HCT116 (cell line): Measurements from ENCODE around the gene RPH3AL. TPM values are rescaled to one million over a fixed set of nuclear protein-coding genes. Genes with fewer than 3 reads are reported as not detected.

Source experiments
- ATAC-seq: fragments of 200-7000 bp; cut with Tn5 transposase; 2 replicates; pipeline ENCODE4 v1.9.1; 2020; ENCODE audit warnings: mild to moderate bottlenecking, moderate library complexity
- BruUV-seq: library from RNA; stranded (reverse); fragments of 400-500 nt; replicated peaks from 2 replicates; lab custom pipeline; 2021; lab: Mats Ljungman, UMichigan
- CTCF ChIA-PET: fragments of 300-600 bp; sonication (Branson Sonifier 250); formaldehyde crosslinking; loops from one replicate; lab custom pipeline; 2021; ENCODE audit warnings: antibody characterized with exemption; lab: Charles Lee
- POLR2A ChIA-PET: fragments of 300-600, 350-600 bp; sonication (Branson Sonifier 250); formaldehyde crosslinking; loops from one replicate; lab custom pipeline; 2021; ENCODE audit warnings: antibody characterized with exemption; lab: Charles Lee
- RAD21 ChIA-PET, 2 experiments: fragments of 300-600 bp; sonication (Branson Sonifier 250); formaldehyde crosslinking; loops; one replicate each; lab custom pipeline; 2023; ENCODE audit warnings: low total read pairs in 2 of 2; ENCODE audit not compliant: uncharacterized antibody in 2 of 2, unreplicated experiment in 2 of 2, low non-redundant PET in 1 of 2; lab: Charles Lee
- DNase-seq: peaks from one replicate; pipeline ENCODE4 v3.0.0-alpha.2; 2010; ENCODE audit warnings: low read depth, low spot score
- H2AFZ ChIP-seq: fragments of 200-600 bp; shearing (Covaris generic), sonication (generic); 2 replicates; pipeline ENCODE4 v1.6.1; 2017; ENCODE audit warnings: low read depth, mixed run types, mixed read lengths, antibody characterized with exemption, low read length; ENCODE audit not compliant: poor library complexity, severe bottlenecking
- H3K27ac ChIP-seq: 2 replicates; pipeline ENCODE4 v1.5.1; 2012; ENCODE audit warnings: low read depth, low read length
- H3K27me3 ChIP-seq: fragments of 200-600 bp; sonication (generic); 2 replicates; pipeline ENCODE4 v1.6.1; 2016; ENCODE audit warnings: mixed run types, low read length, mixed read lengths; ENCODE audit not compliant: insufficient read depth
- H3K36me3 ChIP-seq, 2 experiments: fragments of 200-500 bp in 1 of 2; fragments of 200-600 bp in 1 of 2; sonication (Bioruptor generic) in 1 of 2; sonication (generic) in 1 of 2; 2 replicates each; pipeline versions ENCODE4 v1.5.1 to v1.6.1; 2014 to 2016; ENCODE audit warnings: low read length in 2 of 2, inconsistent platforms in 1 of 2, mixed read lengths in 1 of 2, mixed run types in 1 of 2; ENCODE audit not compliant: insufficient read depth in 2 of 2, control insufficient read depth in 1 of 2
- H3K4me1 ChIP-seq, 2 experiments: fragments of 200-600 bp in 1 of 2; sonication (generic) in 1 of 2; 2 replicates each; pipeline versions ENCODE4 v1.5.1 to v1.6.1; 2012 to 2017; ENCODE audit warnings: low read length in 2 of 2, inconsistent platforms in 1 of 2, mild to moderate bottlenecking in 1 of 2, mixed read lengths in 1 of 2, mixed run types in 1 of 2, moderate library complexity in 1 of 2; ENCODE audit not compliant: insufficient read depth in 2 of 2, control insufficient read depth in 1 of 2
- H3K4me2 ChIP-seq: fragments of 200-600 bp; sonication (generic); 2 replicates; pipeline ENCODE4 v1.6.1; 2017; ENCODE audit warnings: mixed run types, low read length, mixed read lengths
- H3K4me3 ChIP-seq, 2 experiments: fragments of 200-600 bp in 1 of 2; sonication (generic) in 1 of 2; replicated peaks in 1 of 2; 2 replicates each; pipeline ENCODE4 v1.5.1; 2011 to 2016; ENCODE audit warnings: low read length in 2 of 2, control low read depth in 1 of 2, low read depth in 1 of 2, mild to moderate bottlenecking in 1 of 2, mixed read lengths in 1 of 2, mixed run types in 1 of 2
- H3K79me2 ChIP-seq: fragments of 200-600 bp; sonication (generic); 2 replicates; pipeline ENCODE4 v1.6.1; 2017; ENCODE audit warnings: mild to moderate bottlenecking, mixed run types, low read length, moderate library complexity, mixed read lengths; ENCODE audit not compliant: insufficient read depth
- H3K9ac ChIP-seq: fragments of 200-600 bp; sonication (generic); 2 replicates; pipeline ENCODE4 v1.6.1; 2016; ENCODE audit warnings: low read length, mixed read lengths
- H3K9me2 ChIP-seq: fragments of 200-600 bp; sonication (generic), shearing (Covaris generic); 2 replicates; pipeline ENCODE4 v1.6.1; 2017; ENCODE audit warnings: mixed run types, mild to moderate bottlenecking, moderate library complexity; ENCODE audit not compliant: insufficient read depth
- H3K9me3 ChIP-seq, 2 experiments: fragments of 200-500 bp in 1 of 2; fragments of 200-600 bp in 1 of 2; sonication (Bioruptor generic) in 1 of 2; sonication (generic) in 1 of 2; 2 replicates each; pipeline ENCODE4 v1.6.1; 2014 to 2017; ENCODE audit warnings: low read length in 2 of 2, mixed read lengths in 2 of 2, inconsistent platforms in 1 of 2, low read depth in 1 of 2, mild to moderate bottlenecking in 1 of 2, mixed run types in 1 of 2, moderate library complexity in 1 of 2; ENCODE audit not compliant: control insufficient read depth in 1 of 2, insufficient read depth in 1 of 2
- H4K20me1 ChIP-seq: fragments of 200-600 bp; sonication (generic), shearing (Covaris generic); 2 replicates; pipeline ENCODE4 v1.6.1; 2017; ENCODE audit warnings: mixed run types, mild to moderate bottlenecking, moderate library complexity; ENCODE audit not compliant: insufficient read depth
- ATF3 ChIP-seq: IDR thresholded peaks from 2 replicates; pipeline ENCODE4 v1.6.1; 2012
- CEBPB ChIP-seq: IDR thresholded peaks from 2 replicates; pipeline ENCODE4 v1.6.1; 2012; ENCODE audit warnings: low read depth
- ELF1 ChIP-seq: IDR thresholded peaks from 2 replicates; pipeline ENCODE4 v1.6.1; 2012; ENCODE audit warnings: low read depth, borderline replicate concordance
- EZH2 ChIP-seq: fragments of 200-600 bp; sonication (generic); IDR thresholded peaks from 2 replicates; pipeline ENCODE4 v1.6.1; 2017; ENCODE audit warnings: antibody characterized with exemption, mixed run types
- EZH2phosphoT487 ChIP-seq: fragments of 200-600 bp; IDR thresholded peaks from 2 replicates; pipeline ENCODE4 v1.6.1; 2018; ENCODE audit warnings: antibody characterized with exemption, borderline replicate concordance
- FOSL1 ChIP-seq: IDR thresholded peaks from 2 replicates; pipeline ENCODE4 v1.6.1; 2012; ENCODE audit warnings: low read depth
- JUND ChIP-seq: IDR thresholded peaks from 2 replicates; pipeline ENCODE4 v1.6.1; 2012
- MAX ChIP-seq: IDR thresholded peaks from 2 replicates; pipeline ENCODE4 v1.6.1; 2012
- POLR2A ChIP-seq: IDR thresholded peaks from 2 replicates; pipeline ENCODE4 v1.7.0; 2011; ENCODE audit warnings: borderline replicate concordance; ENCODE audit not compliant: insufficient read depth, insufficient read length; ENCODE audit errors: extremely low read depth
- RAD21 ChIP-seq: IDR thresholded peaks from 2 replicates; pipeline ENCODE4 v1.6.1; 2012; ENCODE audit warnings: low read depth, mild to moderate bottlenecking
- REST ChIP-seq: IDR thresholded peaks from 2 replicates; pipeline ENCODE4 v1.6.1; 2012; ENCODE audit warnings: low read depth
- SP1 ChIP-seq: IDR thresholded peaks from 2 replicates; pipeline ENCODE4 v1.6.1; 2012; ENCODE audit warnings: low read depth
- SRF ChIP-seq: IDR thresholded peaks from 2 replicates; pipeline ENCODE4 v1.6.1; 2012; ENCODE audit warnings: low read depth
- TCF7L2 ChIP-seq: IDR thresholded peaks from 2 replicates; pipeline ENCODE4 v1.7.0; 2011; ENCODE audit warnings: borderline replicate concordance, inconsistent platforms; ENCODE audit not compliant: insufficient read depth, insufficient read length; ENCODE audit errors: extremely low read depth
- YY1 ChIP-seq: IDR thresholded peaks from 2 replicates; pipeline ENCODE4 v1.6.1; 2011; ENCODE audit warnings: low read length, low read depth, moderate library complexity, mild to moderate bottlenecking; ENCODE audit not compliant: insufficient replicate concordance; ENCODE audit errors: extremely low read depth
- ZFX ChIP-seq: fragments of 450-650 bp; IDR thresholded peaks from 2 replicates; pipeline ENCODE4 v1.6.1; 2017
- ZNF274 ChIP-seq: fragments of 200-500 bp; sonication (Bioruptor generic); IDR thresholded peaks from 2 replicates; pipeline ENCODE4 v1.6.1; 2014; ENCODE audit warnings: mild to moderate bottlenecking, low read depth, low read length, inconsistent platforms
- intact Hi-C: fragments of 100-400 bp; cut with micrococcal nuclease; formaldehyde crosslinking; loops from 2 replicates; pipeline ENCODE4 v1.10.0; 2022
- total RNA-seq: library from RNA; stranded (reverse); gene quantifications from one replicate; pipeline ENCODE4 v1.2.1, GENCODE V29; 2021; ENCODE audit not compliant: unreplicated experiment

Gene RPH3AL
- total RNA-seq, 1 experiment from 2014 or later, result 17.0 TPM

GRCh38 chr17:192666-193425, 159.8 kb downstream of the RPH3AL start:
- H3K27me3 ChIP-seq, result peaks cover 8% of the 10 kb centered on the region; the same call in 1 of the 2 replicates
- BruUV-seq, result no TSS peak
- POLR2A ChIA-PET, result no interaction called here

GRCh38 chr17:189444-189843, 163.2 kb downstream of the RPH3AL start:
- CTCF ChIA-PET, result no interaction called here
- Histone ChIP-seq H3K27ac (no peak overlapping the region), H3K9me3 (no peaks in the 10 kb centered on the region), H3K4me2 (no peak overlapping the region), H3K27me3 (no peaks in the 10 kb centered on the region), H3K79me2 (no peaks in the 10 kb centered on the region), H3K4me1 (no peaks in the 10 kb centered on the region), H3K36me3 (no peaks in the 10 kb centered on the region), H3K4me3 (no peak overlapping the region), H3K9ac (no peak overlapping the region), H4K20me1 (no peaks in the 10 kb centered on the region), H2AFZ (no peak overlapping the region), H3K9me2 (no peaks in the 10 kb centered on the region)
- POLR2A ChIA-PET, result no interaction called here
- intact Hi-C loops, result no loop called here
- BruUV-seq, result no TSS peak
- ATAC-seq, result no peak
- no peak for DNase-seq
- RAD21 ChIA-PET, result no interaction called here
- TF ChIP-seq YY1 (no peak), ELF1 (no peak), EZH2phosphoT487 (no peak), JUND (no peak), FOSL1 (no peak), ZNF274 (no peak), POLR2A (no peak), MAX (no peak), REST (no peak)

More at GRCh38 chr17:192666-193425, 159.8 kb downstream of the RPH3AL start:
- no peak for ATAC-seq
- CTCF ChIA-PET, result no interaction called here
- TF ChIP-seq SP1, result no peak
- TF ChIP-seq EZH2, result no peak
- no peak for TF ChIP-seq ZFX
- TF ChIP-seq TCF7L2, result no peak
- no peak for TF ChIP-seq RAD21
- TF ChIP-seq MAX, result no peak
- no peak for TF ChIP-seq EZH2phosphoT487
- TF ChIP-seq ELF1, result no peak
- TF ChIP-seq FOSL1, result no peak
- no peak for TF ChIP-seq YY1
- no peak for TF ChIP-seq POLR2A
- TF ChIP-seq SRF, result no peak
- TF ChIP-seq JUND, result no peak
- TF ChIP-seq CEBPB, result no peak
- TF ChIP-seq ATF3, result no peak
- TF ChIP-seq, all 23 proteins: peak for 0
- no peak overlapping the region for H3K4me3 ChIP-seq
- H3K9ac ChIP-seq, result no peak overlapping the region
- no peak overlapping the region for H3K27ac ChIP-seq
- H3K79me2 ChIP-seq, result no peaks in the 10 kb centered on the region
- RAD21 ChIA-PET, result no interaction called here
- H2AFZ ChIP-seq, result no peak overlapping the region
- H3K4me1 ChIP-seq, result no peaks in the 10 kb centered on the region
- intact Hi-C loops, result no loop called here
- H3K36me3 ChIP-seq, result no peaks in the 10 kb centered on the region
- no peaks in the 10 kb centered on the region for H3K9me2 ChIP-seq
- no peaks in the 10 kb centered on the region for H4K20me1 ChIP-seq
- no peak for DNase-seq
- no peak overlapping the region for H3K4me2 ChIP-seq
- no peaks in the 10 kb centered on the region; a peak in 1 of 4 replicates for H3K9me3 ChIP-seq
